MM.1S (cell line): Measurements from ENCODE around the gene TRIM71.

Experiments used
- DNase-seq: peaks from one replicate; pipeline ENCODE4 v3.0.0-alpha.2; 2015
- H2AFZ ChIP-seq: fragments of 300-600 bp; sonication (generic); 2 replicates; pipeline ENCODE4 v1.6.0; 2016; ENCODE audit warnings: antibody characterized with exemption, low read length
- H3F3A ChIP-seq: fragments of 300-600 bp; sonication (generic); 2 replicates; pipeline ENCODE4 v1.6.1; 2016; ENCODE audit warnings: mild to moderate bottlenecking, antibody characterized with exemption, low read length, moderate library complexity, mixed read lengths; ENCODE audit not compliant: insufficient read depth
- H3K27ac ChIP-seq: fragments of 300-600 bp; sonication (generic); 2 replicates; pipeline ENCODE4 v1.5.1; 2016; ENCODE audit warnings: mild to moderate bottlenecking, low read length
- H3K27me3 ChIP-seq: fragments of 300-600 bp; sonication (generic); replicated peaks from 2 replicates; pipeline ENCODE4 v1.6.0; 2016; ENCODE audit warnings: low read length; ENCODE audit not compliant: insufficient read depth
- H3K36me3 ChIP-seq: fragments of 300-600 bp; sonication (generic); replicated peaks from 2 replicates; pipeline ENCODE4 v1.6.1; 2016; ENCODE audit warnings: mild to moderate bottlenecking, low read length, mixed read lengths; ENCODE audit not compliant: insufficient read depth
- H3K4me1 ChIP-seq: fragments of 300-600 bp; sonication (generic); 2 replicates; pipeline ENCODE4 v1.6.1; 2016; ENCODE audit warnings: low read length, mixed read lengths
- H3K4me2 ChIP-seq: fragments of 300-600 bp; sonication (generic); 2 replicates; pipeline ENCODE4 v1.6.0; 2016; ENCODE audit warnings: low read depth, low read length
- H3K4me3 ChIP-seq: fragments of 300-600 bp; sonication (generic); 2 replicates; pipeline ENCODE4 v1.5.1; 2016; ENCODE audit warnings: low read length, mixed read lengths
- H3K79me2 ChIP-seq: fragments of 300-600 bp; sonication (generic); 2 replicates; pipeline ENCODE4 v1.6.1; 2016; ENCODE audit warnings: mixed run types, low read length, mixed read lengths
- H3K9ac ChIP-seq: fragments of 300-600 bp; sonication (generic); 2 replicates; pipeline ENCODE4 v1.6.1; 2016; ENCODE audit warnings: low read length, mixed read lengths
- H3K9me2 ChIP-seq: fragments of 300-600 bp; sonication (generic); replicated peaks from 2 replicates; pipeline ENCODE4 v1.6.1; 2016; ENCODE audit warnings: mild to moderate bottlenecking, low read length, mixed read lengths; ENCODE audit not compliant: insufficient read depth
- H3K9me3 ChIP-seq: fragments of 300-600 bp; sonication (generic); replicated peaks from 2 replicates; pipeline ENCODE4 v1.6.1; 2016; ENCODE audit warnings: mild to moderate bottlenecking, low read length, mixed read lengths; ENCODE audit not compliant: insufficient read depth
- H4K20me1 ChIP-seq: fragments of 300-600 bp; sonication (generic); 2 replicates; pipeline ENCODE4 v1.6.1; 2016; ENCODE audit warnings: mild to moderate bottlenecking, low read length, moderate library complexity, mixed read lengths; ENCODE audit not compliant: insufficient read depth
- CTCF ChIP-seq: fragments of 300-600 bp; sonication (generic); IDR thresholded peaks from 2 replicates; pipeline ENCODE4 v1.5.1; 2016; ENCODE audit warnings: antibody characterized with exemption, low read length, mixed read lengths
- EZH2 ChIP-seq: fragments of 300-600 bp; sonication (generic); optimal IDR thresholded peaks from 2 replicates; pipeline ENCODE3; 2017; ENCODE audit warnings: low read depth, mild to moderate bottlenecking, antibody characterized with exemption, low read length, mixed read lengths
- EZH2phosphoT487 ChIP-seq: fragments of 300-600 bp; sonication (generic); IDR thresholded peaks from 2 replicates; pipeline ENCODE4 v1.6.1; 2018; ENCODE audit warnings: antibody characterized with exemption, low read length

Gene TRIM71

DNA sequence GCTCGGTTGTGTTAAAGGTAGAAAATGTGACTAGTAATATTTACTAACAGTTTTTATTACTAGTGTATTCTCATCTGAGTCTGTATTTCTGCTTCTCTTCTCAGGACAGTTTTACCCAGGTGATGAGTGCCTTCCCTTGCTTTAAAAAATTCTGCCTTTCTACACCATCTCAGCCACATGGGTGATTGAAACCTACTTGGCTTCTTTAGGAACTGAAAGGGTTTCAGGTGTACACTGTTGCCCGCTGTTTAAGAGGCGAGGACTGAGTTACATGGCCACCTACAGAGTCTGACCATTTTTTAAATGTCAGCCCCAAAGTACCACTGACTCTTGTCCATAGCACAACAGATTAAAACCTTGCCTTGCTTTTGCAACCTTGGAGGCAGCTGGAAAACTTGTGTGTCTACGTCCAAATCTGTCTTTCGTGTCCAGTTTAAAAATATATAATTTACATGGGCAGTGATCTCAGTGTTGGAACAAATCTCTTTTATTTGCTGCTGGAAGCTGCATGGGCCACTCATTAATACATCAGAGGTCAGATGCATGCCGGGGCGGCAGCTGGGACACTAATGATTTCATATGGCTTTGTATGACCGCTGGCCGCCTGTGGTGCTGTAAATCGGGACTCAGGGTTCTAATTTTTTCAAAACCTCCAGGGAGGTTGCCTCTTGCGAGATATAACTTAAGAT lies 44.6 kb downstream of the TRIM71 start:
- Histone ChIP-seq H2AFZ (no peak overlapping the region), H3K4me3 (no peak overlapping the region), H3F3A (no peaks in the 10 kb centered on the region), H3K9me2 (no peaks in the 10 kb centered on the region), H3K9me3 (no peaks in the 10 kb centered on the region), H3K36me3 (no peaks in the 10 kb centered on the region), H3K4me1 (peaks cover 12% of the 10 kb centered on the region), H3K27me3 (no peaks in the 10 kb centered on the region), H4K20me1 (no peaks in the 10 kb centered on the region), H3K4me2 (peak overlapping the region; percentile 13; the same call in 1 of the 2 replicates), H3K79me2 (no peaks in the 10 kb centered on the region), H3K27ac (no peak overlapping the region), H3K9ac (no peak overlapping the region)
- TF ChIP-seq EZH2phosphoT487 (no peak), EZH2 (no peak), CTCF (no peak)
- peak; percentile 44 for DNase-seq

- H3K79me2 ChIP-seq = no peaks in the 10 kb centered on the region
Observed at GRCh38 chr3:32862936-32863487, 45.2 kb downstream of the TRIM71 start.

DNA sequence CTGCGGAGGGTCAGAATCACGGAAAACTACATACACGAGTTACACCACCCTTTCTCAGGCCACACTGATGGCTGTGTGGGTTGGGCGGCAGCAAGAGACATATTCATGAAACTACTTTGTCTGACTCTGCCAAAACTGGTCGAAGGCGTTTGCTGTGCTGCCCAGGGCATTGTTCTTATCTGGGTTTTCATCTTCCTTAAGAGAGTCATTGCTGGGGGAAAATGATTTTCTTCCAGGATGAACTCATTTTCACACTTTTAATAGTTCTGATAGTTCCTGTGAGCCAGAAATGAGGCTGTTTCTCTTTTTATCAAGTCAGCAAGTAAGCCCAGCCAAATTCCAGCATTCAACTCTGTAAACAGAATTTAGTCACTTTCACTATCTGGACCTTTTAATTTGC lies 47.6 kb downstream of the TRIM71 start:
- Histone ChIP-seq H3F3A (no peaks in the 10 kb centered on the region), H3K9me2 (no peaks in the 10 kb centered on the region), H3K4me2 (no peak overlapping the region), H3K27ac (no peak overlapping the region), H2AFZ (no peak overlapping the region), H4K20me1 (no peaks in the 10 kb centered on the region), H3K9me3 (no peaks in the 10 kb centered on the region), H3K4me1 (peaks cover 20% of the 10 kb centered on the region), H3K4me3 (no peak overlapping the region), H3K36me3 (no peaks in the 10 kb centered on the region), H3K27me3 (no peaks in the 10 kb centered on the region), H3K79me2 (no peaks in the 10 kb centered on the region), H3K9ac (no peak overlapping the region)
- TF ChIP-seq EZH2 (no peak), EZH2phosphoT487 (no peak), CTCF (no peak)
- no peak for DNase-seq

More at GRCh38 chr3:32862936-32863487, 45.2 kb downstream of the TRIM71 start:
- Histone ChIP-seq H3K36me3 (no peaks in the 10 kb centered on the region), H2AFZ (no peak overlapping the region), H3K4me2 (no peak overlapping the region), H3K4me1 (peaks cover 12% of the 10 kb centered on the region), H3F3A (no peaks in the 10 kb centered on the region), H4K20me1 (no peaks in the 10 kb centered on the region), H3K9ac (no peak overlapping the region), H3K9me3 (no peaks in the 10 kb centered on the region), H3K27me3 (no peaks in the 10 kb centered on the region), H3K4me3 (no peak overlapping the region), H3K9me2 (no peaks in the 10 kb centered on the region), H3K27ac (no peak overlapping the region)
- DNase-seq = no peak
- TF ChIP-seq EZH2 (no peak), CTCF (no peak), EZH2phosphoT487 (no peak)
